ENCODE data around the gene PLEKHG7.

- no peak for TF ChIP-seq EZH2 (IDR thresholded peaks at IDR 0.05; ENCODE audit: low read length, unreplicated experiment)
- TF ChIP-seq, protein P1, sequence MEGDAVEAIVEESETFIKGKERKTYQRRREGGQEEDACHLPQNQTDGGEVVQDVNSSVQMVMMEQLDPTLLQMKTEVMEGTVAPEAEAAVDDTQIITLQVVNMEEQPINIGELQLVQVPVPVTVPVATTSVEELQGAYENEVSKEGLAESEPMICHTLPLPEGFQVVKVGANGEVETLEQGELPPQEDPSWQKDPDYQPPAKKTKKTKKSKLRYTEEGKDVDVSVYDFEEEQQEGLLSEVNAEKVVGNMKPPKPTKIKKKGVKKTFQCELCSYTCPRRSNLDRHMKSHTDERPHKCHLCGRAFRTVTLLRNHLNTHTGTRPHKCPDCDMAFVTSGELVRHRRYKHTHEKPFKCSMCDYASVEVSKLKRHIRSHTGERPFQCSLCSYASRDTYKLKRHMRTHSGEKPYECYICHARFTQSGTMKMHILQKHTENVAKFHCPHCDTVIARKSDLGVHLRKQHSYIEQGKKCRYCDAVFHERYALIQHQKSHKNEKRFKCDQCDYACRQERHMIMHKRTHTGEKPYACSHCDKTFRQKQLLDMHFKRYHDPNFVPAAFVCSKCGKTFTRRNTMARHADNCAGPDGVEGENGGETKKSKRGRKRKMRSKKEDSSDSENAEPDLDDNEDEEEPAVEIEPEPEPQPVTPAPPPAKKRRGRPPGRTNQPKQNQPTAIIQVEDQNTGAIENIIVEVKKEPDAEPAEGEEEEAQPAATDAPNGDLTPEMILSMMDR (conservative IDR thresholded peaks at IDR 0.05; ENCODE audit: low read depth, low read length) = no peak
These were observed 92.0 kb downstream of the PLEKHG7 start for GRCh38 chr12:92794814-92795213.

Measured in PC-3 (cell line).